ENCODE results near the gene SOX5. TPM values are rescaled to one million over a fixed set of nuclear protein-coding genes. Genes with fewer than 3 reads are reported as not detected.

Gene SOX5
- total and polyA plus RNA-seq, 2 experiments from 2014 or later, result 1.0 to 4.7 TPM

- H3K4me2 ChIP-seq, result no peak overlapping the region
- H3K4me3 ChIP-seq, result no peak overlapping the region
- H3K4me1 ChIP-seq (ENCODE audit: insufficient read depth), result peaks cover 37% of the 10 kb centered on the region
- Mint-ChIP-seq H3K27me3 (ENCODE audit: insufficient read depth, low read depth, poor library complexity) (peaks cover 2% of the 10 kb centered on the region), H3K36me3 (ENCODE audit: low read depth) (no peaks in the 10 kb centered on the region), H3K27ac (no peak overlapping the region; the same call in 1 of the 2 replicates), H3K4me1 (peaks cover 36% of the 10 kb centered on the region), H3K4me3 (no peak overlapping the region), H3K9me3 (no peaks in the 10 kb centered on the region; the same call in 2 of the 3 replicates)
- H3F3A ChIP-seq (replicated peaks; ENCODE audit: low read depth), result no peaks in the 10 kb centered on the region
- H3K27ac ChIP-seq (ENCODE audit: low read depth), result no peak overlapping the region
- no peaks in the 10 kb centered on the region for H3K27me3 ChIP-seq (ENCODE audit: insufficient read depth)
- no peaks in the 10 kb centered on the region for H4K20me1 ChIP-seq (replicated peaks; ENCODE audit: insufficient read depth)
- TF ChIP-seq STAT1 (IDR thresholded peaks at IDR 0.05; ENCODE audit: unreplicated experiment) (no peak), JUNB (IDR thresholded peaks at IDR 0.05; ENCODE audit: unreplicated experiment) (no peak), ETS1 (IDR thresholded peaks at IDR 0.05) (no peak), ZNF331 (CRISPR knock-in tag; IDR thresholded peaks at IDR 0.05; ENCODE audit: low read depth) (no peak), NANOG (IDR thresholded peaks at IDR 0.05; ENCODE audit: borderline replicate concordance) (no peak), CREB1 (CRISPR knock-in tag; IDR thresholded peaks at IDR 0.05; ENCODE audit: low read depth) (no peak), EZH2 (IDR thresholded peaks at IDR 0.05; ENCODE audit: low read depth, unreplicated experiment) (no peak), EZH2phosphoT487 (IDR thresholded peaks at IDR 0.05; ENCODE audit: unreplicated experiment) (no peak), ZNF114 (CRISPR knock-in tag; IDR thresholded peaks at IDR 0.05) (no peak), POLR2AphosphoS5 (IDR thresholded peaks at IDR 0.05; ENCODE audit: low read depth) (no peak)
- TF ChIP-seq, protein P1, sequence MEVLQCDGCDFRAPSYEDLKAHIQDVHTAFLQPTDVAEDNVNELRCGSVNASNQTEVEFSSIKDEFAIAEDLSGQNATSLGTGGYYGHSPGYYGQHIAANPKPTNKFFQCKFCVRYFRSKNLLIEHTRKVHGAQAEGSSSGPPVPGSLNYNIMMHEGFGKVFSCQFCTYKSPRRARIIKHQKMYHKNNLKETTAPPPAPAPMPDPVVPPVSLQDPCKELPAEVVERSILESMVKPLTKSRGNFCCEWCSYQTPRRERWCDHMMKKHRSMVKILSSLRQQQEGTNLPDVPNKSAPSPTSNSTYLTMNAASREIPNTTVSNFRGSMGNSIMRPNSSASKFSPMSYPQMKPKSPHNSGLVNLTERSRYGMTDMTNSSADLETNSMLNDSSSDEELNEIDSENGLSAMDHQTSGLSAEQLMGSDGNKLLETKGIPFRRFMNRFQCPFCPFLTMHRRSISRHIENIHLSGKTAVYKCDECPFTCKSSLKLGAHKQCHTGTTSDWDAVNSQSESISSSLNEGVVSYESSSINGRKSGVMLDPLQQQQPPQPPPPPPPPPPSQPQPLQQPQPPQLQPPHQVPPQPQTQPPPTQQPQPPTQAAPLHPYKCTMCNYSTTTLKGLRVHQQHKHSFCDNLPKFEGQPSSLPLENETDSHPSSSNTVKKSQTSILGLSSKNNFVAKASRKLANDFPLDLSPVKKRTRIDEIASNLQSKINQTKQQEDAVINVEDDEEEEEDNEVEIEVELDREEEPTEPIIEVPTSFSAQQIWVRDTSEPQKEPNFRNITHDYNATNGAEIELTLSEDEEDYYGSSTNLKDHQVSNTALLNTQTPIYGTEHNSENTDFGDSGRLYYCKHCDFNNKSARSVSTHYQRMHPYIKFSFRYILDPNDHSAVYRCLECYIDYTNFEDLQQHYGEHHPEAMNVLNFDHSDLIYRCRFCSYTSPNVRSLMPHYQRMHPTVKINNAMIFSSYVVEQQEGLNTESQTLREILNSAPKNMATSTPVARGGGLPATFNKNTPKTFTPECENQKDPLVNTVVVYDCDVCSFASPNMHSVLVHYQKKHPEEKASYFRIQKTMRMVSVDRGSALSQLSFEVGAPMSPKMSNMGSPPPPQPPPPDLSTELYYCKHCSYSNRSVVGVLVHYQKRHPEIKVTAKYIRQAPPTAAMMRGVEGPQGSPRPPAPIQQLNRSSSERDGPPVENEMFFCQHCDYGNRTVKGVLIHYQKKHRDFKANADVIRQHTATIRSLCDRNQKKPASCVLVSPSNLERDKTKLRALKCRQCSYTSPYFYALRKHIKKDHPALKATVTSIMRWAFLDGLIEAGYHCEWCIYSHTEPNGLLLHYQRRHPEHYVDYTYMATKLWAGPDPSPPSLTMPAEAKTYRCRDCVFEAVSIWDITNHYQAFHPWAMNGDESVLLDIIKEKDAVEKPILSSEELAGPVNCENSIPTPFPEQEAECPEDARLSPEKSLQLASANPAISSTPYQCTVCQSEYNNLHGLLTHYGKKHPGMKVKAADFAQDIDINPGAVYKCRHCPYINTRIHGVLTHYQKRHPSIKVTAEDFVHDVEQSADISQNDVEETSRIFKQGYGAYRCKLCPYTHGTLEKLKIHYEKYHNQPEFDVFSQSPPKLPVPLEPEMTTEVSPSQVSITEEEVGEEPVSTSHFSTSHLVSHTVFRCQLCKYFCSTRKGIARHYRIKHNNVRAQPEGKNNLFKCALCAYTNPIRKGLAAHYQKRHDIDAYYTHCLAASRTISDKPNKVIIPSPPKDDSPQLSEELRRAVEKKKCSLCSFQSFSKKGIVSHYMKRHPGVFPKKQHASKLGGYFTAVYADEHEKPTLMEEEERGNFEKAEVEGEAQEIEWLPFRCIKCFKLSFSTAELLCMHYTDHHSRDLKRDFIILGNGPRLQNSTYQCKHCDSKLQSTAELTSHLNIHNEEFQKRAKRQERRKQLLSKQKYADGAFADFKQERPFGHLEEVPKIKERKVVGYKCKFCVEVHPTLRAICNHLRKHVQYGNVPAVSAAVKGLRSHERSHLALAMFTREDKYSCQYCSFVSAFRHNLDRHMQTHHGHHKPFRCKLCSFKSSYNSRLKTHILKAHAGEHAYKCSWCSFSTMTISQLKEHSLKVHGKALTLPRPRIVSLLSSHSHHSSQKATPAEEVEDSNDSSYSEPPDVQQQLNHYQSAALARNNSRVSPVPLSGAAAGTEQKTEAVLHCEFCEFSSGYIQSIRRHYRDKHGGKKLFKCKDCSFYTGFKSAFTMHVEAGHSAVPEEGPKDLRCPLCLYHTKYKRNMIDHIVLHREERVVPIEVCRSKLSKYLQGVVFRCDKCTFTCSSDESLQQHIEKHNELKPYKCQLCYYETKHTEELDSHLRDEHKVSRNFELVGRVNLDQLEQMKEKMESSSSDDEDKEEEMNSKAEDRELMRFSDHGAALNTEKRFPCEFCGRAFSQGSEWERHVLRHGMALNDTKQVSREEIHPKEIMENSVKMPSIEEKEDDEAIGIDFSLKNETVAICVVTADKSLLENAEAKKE (CRISPR knock-in tag; IDR thresholded peaks at IDR 0.05), result no peak
- TF ChIP-seq, protein P2, sequence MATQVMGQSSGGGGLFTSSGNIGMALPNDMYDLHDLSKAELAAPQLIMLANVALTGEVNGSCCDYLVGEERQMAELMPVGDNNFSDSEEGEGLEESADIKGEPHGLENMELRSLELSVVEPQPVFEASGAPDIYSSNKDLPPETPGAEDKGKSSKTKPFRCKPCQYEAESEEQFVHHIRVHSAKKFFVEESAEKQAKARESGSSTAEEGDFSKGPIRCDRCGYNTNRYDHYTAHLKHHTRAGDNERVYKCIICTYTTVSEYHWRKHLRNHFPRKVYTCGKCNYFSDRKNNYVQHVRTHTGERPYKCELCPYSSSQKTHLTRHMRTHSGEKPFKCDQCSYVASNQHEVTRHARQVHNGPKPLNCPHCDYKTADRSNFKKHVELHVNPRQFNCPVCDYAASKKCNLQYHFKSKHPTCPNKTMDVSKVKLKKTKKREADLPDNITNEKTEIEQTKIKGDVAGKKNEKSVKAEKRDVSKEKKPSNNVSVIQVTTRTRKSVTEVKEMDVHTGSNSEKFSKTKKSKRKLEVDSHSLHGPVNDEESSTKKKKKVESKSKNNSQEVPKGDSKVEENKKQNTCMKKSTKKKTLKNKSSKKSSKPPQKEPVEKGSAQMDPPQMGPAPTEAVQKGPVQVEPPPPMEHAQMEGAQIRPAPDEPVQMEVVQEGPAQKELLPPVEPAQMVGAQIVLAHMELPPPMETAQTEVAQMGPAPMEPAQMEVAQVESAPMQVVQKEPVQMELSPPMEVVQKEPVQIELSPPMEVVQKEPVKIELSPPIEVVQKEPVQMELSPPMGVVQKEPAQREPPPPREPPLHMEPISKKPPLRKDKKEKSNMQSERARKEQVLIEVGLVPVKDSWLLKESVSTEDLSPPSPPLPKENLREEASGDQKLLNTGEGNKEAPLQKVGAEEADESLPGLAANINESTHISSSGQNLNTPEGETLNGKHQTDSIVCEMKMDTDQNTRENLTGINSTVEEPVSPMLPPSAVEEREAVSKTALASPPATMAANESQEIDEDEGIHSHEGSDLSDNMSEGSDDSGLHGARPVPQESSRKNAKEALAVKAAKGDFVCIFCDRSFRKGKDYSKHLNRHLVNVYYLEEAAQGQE (IDR thresholded peaks at IDR 0.05; ENCODE audit: unreplicated experiment), result no peak
- TF ChIP-seq, protein P3, sequence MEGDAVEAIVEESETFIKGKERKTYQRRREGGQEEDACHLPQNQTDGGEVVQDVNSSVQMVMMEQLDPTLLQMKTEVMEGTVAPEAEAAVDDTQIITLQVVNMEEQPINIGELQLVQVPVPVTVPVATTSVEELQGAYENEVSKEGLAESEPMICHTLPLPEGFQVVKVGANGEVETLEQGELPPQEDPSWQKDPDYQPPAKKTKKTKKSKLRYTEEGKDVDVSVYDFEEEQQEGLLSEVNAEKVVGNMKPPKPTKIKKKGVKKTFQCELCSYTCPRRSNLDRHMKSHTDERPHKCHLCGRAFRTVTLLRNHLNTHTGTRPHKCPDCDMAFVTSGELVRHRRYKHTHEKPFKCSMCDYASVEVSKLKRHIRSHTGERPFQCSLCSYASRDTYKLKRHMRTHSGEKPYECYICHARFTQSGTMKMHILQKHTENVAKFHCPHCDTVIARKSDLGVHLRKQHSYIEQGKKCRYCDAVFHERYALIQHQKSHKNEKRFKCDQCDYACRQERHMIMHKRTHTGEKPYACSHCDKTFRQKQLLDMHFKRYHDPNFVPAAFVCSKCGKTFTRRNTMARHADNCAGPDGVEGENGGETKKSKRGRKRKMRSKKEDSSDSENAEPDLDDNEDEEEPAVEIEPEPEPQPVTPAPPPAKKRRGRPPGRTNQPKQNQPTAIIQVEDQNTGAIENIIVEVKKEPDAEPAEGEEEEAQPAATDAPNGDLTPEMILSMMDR (conservative IDR thresholded peaks at IDR 0.05; ENCODE audit: low read depth in 2 of 2), result no peak
- ATAC-seq (no peak), DNase-seq (ENCODE audit: low spot score) (no peak)
- H3K79me2 ChIP-seq (replicated peaks; ENCODE audit: insufficient read depth), result no peaks in the 10 kb centered on the region
- no peaks in the 10 kb centered on the region for H3K9me2 ChIP-seq (ENCODE audit: insufficient read depth)
- no peaks in the 10 kb centered on the region for H3K36me3 ChIP-seq (ENCODE audit: insufficient read depth)
- H2AFZ ChIP-seq, result no peak overlapping the region
Measured at GRCh38 chr12:23751641-23752040, 197.8 kb downstream of the SOX5 start.
